SK-N-SH (cell line): ENCODE results near the gene RILPL2. TPM values are rescaled to one million over a fixed set of nuclear protein-coding genes. Genes with fewer than 3 reads are reported as not detected.

ENCODE experiments used
- CTCF ChIA-PET: fragments of 300-600, 350-600 bp; formaldehyde crosslinking; extraction: SDS; loops from one replicate; lab custom pipeline; 2021; lab: Yijun Ruan, JAX
- POLR2A ChIA-PET: fragments of 350-600 bp; sonication (Branson Sonifier 250); formaldehyde crosslinking; extraction: SDS; loops from one replicate; lab custom pipeline; 2020; ENCODE audit warnings: antibody characterized with exemption, inconsistent platforms; lab: Yijun Ruan, JAX
- DNase-seq: peaks from one replicate; pipeline ENCODE4 v3.0.0; 2012
- H2AFZ ChIP-seq: fragments of 200-600 bp; sonication (generic); 2 replicates; pipeline ENCODE4 v1.8.1; 2016; ENCODE audit warnings: antibody characterized with exemption, mild to moderate bottlenecking, low read depth
- H3F3A ChIP-seq: fragments of 200-600 bp; sonication (generic); replicated peaks from 2 replicates; pipeline ENCODE3; 2016; ENCODE audit warnings: antibody characterized with exemption, mild to moderate bottlenecking; ENCODE audit not compliant: insufficient read depth
- H3K27ac ChIP-seq, 2 experiments: fragments of 200-500 bp in 1 of 2; fragments of 200-600 bp in 1 of 2; sonication (Bioruptor generic) in 1 of 2; sonication (generic), shearing (Covaris generic) in 1 of 2; 2 replicates each; pipeline versions ENCODE4 v1.5.1 to v1.6.1; 2014 to 2016; ENCODE audit warnings: low read depth in 2 of 2, inconsistent platforms in 1 of 2, low read length in 1 of 2, mild to moderate bottlenecking in 1 of 2, mixed read lengths in 1 of 2
- H3K27me3 ChIP-seq: fragments of 200-600 bp; sonication (generic), shearing (Covaris generic); 2 replicates; pipeline ENCODE4 v1.6.1; 2016; ENCODE audit warnings: mixed run types; ENCODE audit not compliant: insufficient read depth
- H3K36me3 ChIP-seq, 2 experiments: fragments of 200-500 bp in 1 of 2; fragments of 200-600 bp in 1 of 2; sonication (Bioruptor generic) in 1 of 2; sonication (generic) in 1 of 2; replicated peaks in 1 of 2; 2 replicates each; pipeline versions ENCODE3 to v1.5.1; 2014 to 2016; ENCODE audit warnings: low read length in 1 of 2, mild to moderate bottlenecking in 1 of 2; ENCODE audit not compliant: insufficient read depth in 2 of 2, control insufficient read depth in 1 of 2
- H3K4me1 ChIP-seq, 2 experiments: fragments of 200-500 bp in 1 of 2; fragments of 200-600 bp in 1 of 2; sonication (Bioruptor generic) in 1 of 2; sonication (generic), shearing (Covaris generic) in 1 of 2; 2 replicates each; pipeline versions ENCODE4 v1.5.1 to v1.6.1; 2014 to 2016; ENCODE audit warnings: low read depth in 1 of 2, low read length in 1 of 2, mixed run types in 1 of 2; ENCODE audit not compliant: insufficient read depth in 2 of 2, control insufficient read depth in 1 of 2
- H3K4me2 ChIP-seq: fragments of 200-600 bp; sonication (generic), shearing (Covaris generic); 2 replicates; pipeline ENCODE4 v1.6.1; 2017; ENCODE audit warnings: mixed run types
- H3K4me3 ChIP-seq, 2 experiments: fragments of 200-500 bp in 1 of 2; fragments of 200-600 bp in 1 of 2; sonication (Bioruptor generic) in 1 of 2; sonication (generic), shearing (Covaris generic) in 1 of 2; 2 replicates each; pipeline versions ENCODE4 v1.5.1 to v1.8.1; 2014 to 2016; ENCODE audit warnings: low read depth in 2 of 2, inconsistent platforms in 1 of 2, low read length in 1 of 2, mild to moderate bottlenecking in 1 of 2, mixed read lengths in 1 of 2, moderate library complexity in 1 of 2
- H3K79me2 ChIP-seq: fragments of 200-600 bp; sonication (generic); 2 replicates; pipeline ENCODE4 v1.8.1; 2017; ENCODE audit warnings: mild to moderate bottlenecking; ENCODE audit not compliant: insufficient read depth
- H3K9ac ChIP-seq: fragments of 200-600 bp; sonication (generic); 2 replicates; pipeline ENCODE4 v1.6.1; 2017; ENCODE audit warnings: mixed run types
- H3K9me2 ChIP-seq: fragments of 200-600 bp; sonication (generic); 2 replicates; pipeline ENCODE4 v1.6.1; 2017; ENCODE audit warnings: mixed run types
- H3K9me3 ChIP-seq: fragments of 200-600 bp; sonication (generic); 2 replicates; pipeline ENCODE4 v1.6.1; 2017; ENCODE audit warnings: mixed run types, mild to moderate bottlenecking, moderate library complexity
- H4K20me1 ChIP-seq: fragments of 200-600 bp; sonication (generic); 2 replicates; pipeline ENCODE4 v1.6.1; 2017; ENCODE audit warnings: mild to moderate bottlenecking, mixed run types; ENCODE audit not compliant: insufficient read depth
- CHD2 ChIP-seq: fragments of 150-350 bp; IDR thresholded peaks from 2 replicates; pipeline ENCODE4 v1.6.1; 2018; ENCODE audit warnings: low read length; ENCODE audit not compliant: partially characterized antibody
- ELF1 ChIP-seq: IDR thresholded peaks from 2 replicates; pipeline ENCODE4 v1.4.0; 2012
- EZH2phosphoT487 ChIP-seq: fragments of 200-600 bp; sonication (generic); IDR thresholded peaks from 2 replicates; pipeline ENCODE4 v1.6.1; 2017; ENCODE audit warnings: low read depth, mixed run types, mild to moderate bottlenecking, antibody characterized with exemption, moderate library complexity, borderline replicate concordance
- FOSL2 ChIP-seq: IDR thresholded peaks from 2 replicates; pipeline ENCODE4 v1.4.0; 2012; ENCODE audit warnings: low read depth, mild to moderate bottlenecking, moderate library complexity, borderline replicate concordance
- FOXJ3 ChIP-seq: sonication (generic); formaldehyde crosslinking; IDR thresholded peaks from 2 replicates; pipeline ENCODE4 v1.5.1; 2020; ENCODE audit warnings: mild to moderate bottlenecking, missing genetic modification reagents
- FOXM1 ChIP-seq: IDR thresholded peaks from 2 replicates; pipeline ENCODE4 v1.4.0; 2012; ENCODE audit warnings: low read depth, mild to moderate bottlenecking
- GABPA ChIP-seq: IDR thresholded peaks from 2 replicates; pipeline ENCODE4 v1.4.0; 2012; ENCODE audit warnings: low read depth, mild to moderate bottlenecking
- JUND ChIP-seq: IDR thresholded peaks from 2 replicates; pipeline ENCODE4 v1.4.0; 2012
- NRF1 ChIP-seq: IDR thresholded peaks from 2 replicates; pipeline ENCODE4 v1.6.1; 2012; ENCODE audit warnings: low read depth, mild to moderate bottlenecking, low read length
- POLR2AphosphoS5 ChIP-seq: IDR thresholded peaks from 2 replicates; pipeline ENCODE4 v1.6.1; 2012; ENCODE audit warnings: low read depth, low read length
- RAD21 ChIP-seq: IDR thresholded peaks from 2 replicates; pipeline ENCODE4 v1.6.1; 2012; ENCODE audit warnings: mild to moderate bottlenecking, low read length
- RXRA ChIP-seq: IDR thresholded peaks from 2 replicates; pipeline ENCODE4 v1.4.0; 2012; ENCODE audit warnings: low read depth, mild to moderate bottlenecking, borderline replicate concordance
- SIN3A ChIP-seq: IDR thresholded peaks from 2 replicates; pipeline ENCODE4 v1.6.1; 2012; ENCODE audit warnings: low read depth, mild to moderate bottlenecking, low read length, moderate library complexity, borderline replicate concordance
- SMC3 ChIP-seq: IDR thresholded peaks from 2 replicates; pipeline ENCODE4 v1.6.1; 2012; ENCODE audit warnings: low read depth, low read length, improper control_type of control experiment
- YY1 ChIP-seq: IDR thresholded peaks from 2 replicates; pipeline ENCODE4 v1.4.0; 2012; ENCODE audit warnings: low read depth, mild to moderate bottlenecking
- WGBS: methylation state at CpG from one replicate; pipeline ENCODE4 v1.1.6; 2017; ENCODE audit warnings: low lambda C conversion rate; 5-methylcytosine and 5-hydroxymethylcytosine counted together
- polyA plus RNA-seq, 3 experiments: library from polyadenylated mRNA; depleted of rRNA; stranded (reverse); fragments of >200 nt; gene quantifications; 2 replicates each; pipeline ENCODE4 v1.2.3, GENCODE V29; 2012
- TF ChIP-seq, protein P1 (sequence below): IDR thresholded peaks from 2 replicates; pipeline ENCODE4 v1.4.0; 2012; ENCODE audit warnings: low read depth
- TF ChIP-seq, protein P2 (sequence below): fragments of 150-350 bp; IDR thresholded peaks from 2 replicates; pipeline ENCODE4 v1.6.1; 2017; ENCODE audit warnings: antibody characterized with exemption, low read length, low read depth, borderline replicate concordance
- TF ChIP-seq, protein P3 (sequence below): IDR thresholded peaks from 2 replicates; pipeline ENCODE4 v1.6.1; 2012; ENCODE audit warnings: mild to moderate bottlenecking, low read depth, low read length, moderate library complexity
- TF ChIP-seq, protein P4 (sequence below): fragments of 150-350 bp; IDR thresholded peaks from 2 replicates; pipeline ENCODE4 v1.6.1; 2016; ENCODE audit warnings: mild to moderate bottlenecking, low read depth, low read length

The RILPL2 gene
- polyA plus RNA-seq, 1 of the 3 experiments (the other 2 are of a cell fraction) = 5.0 TPM

DNA sequence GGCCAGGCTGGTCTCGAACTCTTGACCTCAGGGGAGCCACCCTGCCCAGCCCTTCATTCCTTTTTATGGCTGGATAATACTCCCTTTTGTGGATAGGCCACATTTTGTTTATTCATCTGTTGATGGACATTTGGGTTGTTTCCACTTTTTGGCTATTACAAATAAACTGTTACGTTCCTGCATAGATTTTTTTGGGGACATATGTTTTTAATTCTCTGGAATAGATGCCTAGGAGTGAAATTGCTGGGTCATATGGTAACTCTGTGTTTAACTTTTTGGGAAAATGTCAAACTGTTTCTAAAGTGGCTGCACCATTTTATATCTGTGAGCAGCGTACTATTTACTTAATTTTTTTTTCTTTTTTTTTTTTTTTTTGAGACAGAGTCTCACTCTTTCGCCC, 42.7 kb downstream of the RILPL2 start:
- Histone ChIP-seq H3K9ac (no peak overlapping the region), H3K4me3 (no peak overlapping the region), H3K36me3 (peaks cover 48 to 52% of the 10 kb centered on the region in 2 experiments), H3K9me3 (no peaks in the 10 kb centered on the region), H3K79me2 (peaks cover 94% of the 10 kb centered on the region), H3K27ac (no peak overlapping the region), H2AFZ (no peak overlapping the region), H3K4me2 (no peak overlapping the region), H3K27me3 (no peaks in the 10 kb centered on the region), H3K9me2 (no peaks in the 10 kb centered on the region), H4K20me1 (peaks cover 37% of the 10 kb centered on the region), H3K4me1 (peaks cover 7 to 10% of the 10 kb centered on the region in 2 experiments; a peak in 2 of 4 replicates), H3F3A (peaks cover 11% of the 10 kb centered on the region)
- CTCF ChIA-PET = no interaction called here
- DNase-seq = no peak
- no peak for TF ChIP-seq NRF1
- no peak for TF ChIP-seq JUND
- no peak for TF ChIP-seq SMC3
- TF ChIP-seq FOSL2 = no peak
- TF ChIP-seq, protein P1, sequence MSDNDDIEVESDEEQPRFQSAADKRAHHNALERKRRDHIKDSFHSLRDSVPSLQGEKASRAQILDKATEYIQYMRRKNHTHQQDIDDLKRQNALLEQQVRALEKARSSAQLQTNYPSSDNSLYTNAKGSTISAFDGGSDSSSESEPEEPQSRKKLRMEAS = no peak
- no peak for TF ChIP-seq ELF1
- 93% methylated on average over 4 of the region's 4 CpGs for WGBS
- POLR2A ChIA-PET = no interaction called here

DNA sequence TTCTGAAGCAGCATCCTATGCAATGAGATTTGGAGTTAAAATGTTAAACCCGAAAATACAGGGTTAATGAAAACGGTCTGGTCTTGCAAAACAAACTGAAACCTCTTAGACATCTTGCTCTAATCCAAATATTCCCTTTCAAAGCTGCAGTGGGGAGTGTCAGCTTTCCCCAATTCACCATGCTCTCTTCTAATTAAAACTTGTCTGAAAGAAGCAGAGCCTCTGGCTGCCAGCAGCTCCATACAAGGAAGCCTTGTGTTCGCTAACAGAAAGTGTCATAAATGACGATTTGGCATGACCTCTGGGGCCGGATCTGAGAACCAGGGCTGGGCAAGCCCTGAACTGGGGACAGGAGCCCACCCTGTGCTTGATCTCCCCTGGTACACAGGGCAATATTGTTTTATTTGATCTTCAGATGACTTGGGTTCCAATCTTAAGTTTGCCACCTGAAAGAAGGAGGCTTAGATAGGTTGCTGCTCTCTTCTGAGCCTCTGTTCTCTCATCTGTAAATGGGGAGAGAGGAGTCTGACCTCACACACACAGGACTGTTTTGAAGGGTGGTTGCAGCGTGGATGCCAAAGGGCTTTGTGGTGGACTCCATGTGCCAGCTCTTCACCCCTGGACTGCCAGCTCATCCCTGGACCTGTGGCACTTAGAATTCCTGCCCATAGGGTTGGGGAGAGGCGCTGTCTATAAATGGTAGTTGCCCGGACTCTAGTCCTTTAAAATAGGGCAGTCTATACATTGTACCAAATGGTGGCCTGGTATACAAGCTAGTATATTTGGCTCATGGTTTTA, 44.7 kb downstream of the RILPL2 start:
- Histone ChIP-seq H2AFZ (no peak overlapping the region), H3K9me2 (no peaks in the 10 kb centered on the region), H3K9ac (no peak overlapping the region), H4K20me1 (peaks cover 20% of the 10 kb centered on the region), H3K4me3 (no peak overlapping the region), H3K36me3 (peaks cover 37 to 52% of the 10 kb centered on the region in 2 experiments), H3K4me2 (no peak overlapping the region), H3K27me3 (no peaks in the 10 kb centered on the region), H3K9me3 (no peaks in the 10 kb centered on the region), H3K4me1 (peaks cover 10 to 17% of the 10 kb centered on the region in 2 experiments; a peak in 2 of 4 replicates), H3K79me2 (peaks cover 92% of the 10 kb centered on the region), H3K27ac (no peak overlapping the region), H3F3A (peaks cover 19% of the 10 kb centered on the region)
- no peak for DNase-seq
- ChIA-PET CTCF (interaction anchor here (1.2 kb wide), 1 partner anchor 26 kb away, joined by 3 read pairs; no protein-coding TSS in a partner anchor), POLR2A (no interaction called here)
- WGBS = 93% methylated on average over 7 of the region's 8 CpGs
- no peak for TF ChIP-seq SIN3A
- no peak for TF ChIP-seq YY1
- TF ChIP-seq FOSL2 = no peak
- no peak for TF ChIP-seq FOXJ3 (CRISPR knock-in tag)
- TF ChIP-seq, protein P2, sequence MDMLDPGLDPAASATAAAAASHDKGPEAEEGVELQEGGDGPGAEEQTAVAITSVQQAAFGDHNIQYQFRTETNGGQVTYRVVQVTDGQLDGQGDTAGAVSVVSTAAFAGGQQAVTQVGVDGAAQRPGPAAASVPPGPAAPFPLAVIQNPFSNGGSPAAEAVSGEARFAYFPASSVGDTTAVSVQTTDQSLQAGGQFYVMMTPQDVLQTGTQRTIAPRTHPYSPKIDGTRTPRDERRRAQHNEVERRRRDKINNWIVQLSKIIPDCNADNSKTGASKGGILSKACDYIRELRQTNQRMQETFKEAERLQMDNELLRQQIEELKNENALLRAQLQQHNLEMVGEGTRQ = no peak
- no peak for TF ChIP-seq NRF1
- no peak for TF ChIP-seq RXRA
- TF ChIP-seq RAD21 = no peak
- no peak for TF ChIP-seq EZH2phosphoT487
- no peak for TF ChIP-seq FOXM1
- TF ChIP-seq, protein P1 = no peak
- TF ChIP-seq, protein P3, sequence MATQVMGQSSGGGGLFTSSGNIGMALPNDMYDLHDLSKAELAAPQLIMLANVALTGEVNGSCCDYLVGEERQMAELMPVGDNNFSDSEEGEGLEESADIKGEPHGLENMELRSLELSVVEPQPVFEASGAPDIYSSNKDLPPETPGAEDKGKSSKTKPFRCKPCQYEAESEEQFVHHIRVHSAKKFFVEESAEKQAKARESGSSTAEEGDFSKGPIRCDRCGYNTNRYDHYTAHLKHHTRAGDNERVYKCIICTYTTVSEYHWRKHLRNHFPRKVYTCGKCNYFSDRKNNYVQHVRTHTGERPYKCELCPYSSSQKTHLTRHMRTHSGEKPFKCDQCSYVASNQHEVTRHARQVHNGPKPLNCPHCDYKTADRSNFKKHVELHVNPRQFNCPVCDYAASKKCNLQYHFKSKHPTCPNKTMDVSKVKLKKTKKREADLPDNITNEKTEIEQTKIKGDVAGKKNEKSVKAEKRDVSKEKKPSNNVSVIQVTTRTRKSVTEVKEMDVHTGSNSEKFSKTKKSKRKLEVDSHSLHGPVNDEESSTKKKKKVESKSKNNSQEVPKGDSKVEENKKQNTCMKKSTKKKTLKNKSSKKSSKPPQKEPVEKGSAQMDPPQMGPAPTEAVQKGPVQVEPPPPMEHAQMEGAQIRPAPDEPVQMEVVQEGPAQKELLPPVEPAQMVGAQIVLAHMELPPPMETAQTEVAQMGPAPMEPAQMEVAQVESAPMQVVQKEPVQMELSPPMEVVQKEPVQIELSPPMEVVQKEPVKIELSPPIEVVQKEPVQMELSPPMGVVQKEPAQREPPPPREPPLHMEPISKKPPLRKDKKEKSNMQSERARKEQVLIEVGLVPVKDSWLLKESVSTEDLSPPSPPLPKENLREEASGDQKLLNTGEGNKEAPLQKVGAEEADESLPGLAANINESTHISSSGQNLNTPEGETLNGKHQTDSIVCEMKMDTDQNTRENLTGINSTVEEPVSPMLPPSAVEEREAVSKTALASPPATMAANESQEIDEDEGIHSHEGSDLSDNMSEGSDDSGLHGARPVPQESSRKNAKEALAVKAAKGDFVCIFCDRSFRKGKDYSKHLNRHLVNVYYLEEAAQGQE = no peak
- TF ChIP-seq ELF1 = no peak
- no peak for TF ChIP-seq GABPA
- no peak for TF ChIP-seq JUND
- TF ChIP-seq, protein P4, sequence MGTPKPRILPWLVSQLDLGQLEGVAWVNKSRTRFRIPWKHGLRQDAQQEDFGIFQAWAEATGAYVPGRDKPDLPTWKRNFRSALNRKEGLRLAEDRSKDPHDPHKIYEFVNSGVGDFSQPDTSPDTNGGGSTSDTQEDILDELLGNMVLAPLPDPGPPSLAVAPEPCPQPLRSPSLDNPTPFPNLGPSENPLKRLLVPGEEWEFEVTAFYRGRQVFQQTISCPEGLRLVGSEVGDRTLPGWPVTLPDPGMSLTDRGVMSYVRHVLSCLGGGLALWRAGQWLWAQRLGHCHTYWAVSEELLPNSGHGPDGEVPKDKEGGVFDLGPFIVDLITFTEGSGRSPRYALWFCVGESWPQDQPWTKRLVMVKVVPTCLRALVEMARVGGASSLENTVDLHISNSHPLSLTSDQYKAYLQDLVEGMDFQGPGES = no peak
- no peak for TF ChIP-seq CHD2
- TF ChIP-seq POLR2AphosphoS5 = no peak
